ENCODE measurements around the gene VAV1. TPM values are rescaled to one million over a fixed set of nuclear protein-coding genes. Genes with fewer than 3 reads are reported as not detected.

VAV1 gene
- total RNA-seq, 1 experiment from 2014 or later, result 0.83 TPM

DNA sequence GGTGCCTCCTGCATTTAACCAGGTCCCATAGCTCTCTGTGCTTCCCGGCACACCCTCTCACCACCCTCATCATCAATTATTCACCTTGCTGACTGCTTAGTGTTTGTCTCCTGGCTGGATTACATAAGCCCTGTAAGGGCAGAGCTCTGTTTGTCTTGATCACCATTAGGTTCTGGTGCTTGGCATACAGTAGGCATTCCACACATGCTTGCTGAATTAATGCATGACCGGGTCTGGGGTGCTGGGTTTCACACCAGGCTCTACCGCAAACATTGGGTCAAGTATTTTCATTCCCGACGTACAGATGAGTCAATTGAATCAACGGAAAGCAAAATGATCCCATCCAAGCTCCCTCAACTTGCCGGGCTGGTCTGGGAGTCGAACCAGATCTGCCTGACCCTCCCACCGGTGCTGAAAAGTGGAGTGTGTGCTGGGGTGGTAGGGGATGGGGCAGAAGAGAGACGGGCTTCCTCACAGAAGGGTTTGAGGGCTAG lies 28.5 kb downstream of the VAV1 start:
- no peak for DNase-seq (ENCODE audit: low spot score)
- peak; percentile 46 for ATAC-seq
- H3K27ac Mint-ChIP-seq, result peak overlapping the region; percentile 54; the same call in 1 of the 2 replicates
- peaks cover 6% of the 10 kb centered on the region for H3K36me3 Mint-ChIP-seq
- POLR2A ChIA-PET, result interaction anchor here (0.6 to 1.0 kb wide), 2 partner anchors 68 to 266 kb away, joined by 3 to 5 read pairs; no protein-coding TSS in a partner anchor
- H3K9me3 Mint-ChIP-seq, result peaks cover 24% of the 10 kb centered on the region
- H3K27me3 Mint-ChIP-seq (ENCODE audit: low read depth), result no peaks in the 10 kb centered on the region
- H3K4me3 Mint-ChIP-seq, result no peak overlapping the region; the same call in 1 of the 2 replicates
- CTCF ChIA-PET, result interaction anchor here (1.2 to 1.7 kb wide), 3 partner anchors 10 to 63 kb away, joined by 3 to 6 read pairs (median 5); partner anchors contain the start of gene VAV1
- TF ChIP-seq HMGA2 (CRISPR knock-in tag; IDR thresholded peaks at IDR 0.05), result no peak
- no peak for TF ChIP-seq SMAD3 (CRISPR knock-in tag; IDR thresholded peaks at IDR 0.05; ENCODE audit: borderline replicate concordance)
- TF ChIP-seq MXD4 (CRISPR knock-in tag; IDR thresholded peaks at IDR 0.05; ENCODE audit: borderline replicate concordance), result no peak
- no peak for TF ChIP-seq FOXJ3 (CRISPR knock-in tag; IDR thresholded peaks at IDR 0.05; ENCODE audit: borderline replicate concordance)
- TF ChIP-seq, protein P1, sequence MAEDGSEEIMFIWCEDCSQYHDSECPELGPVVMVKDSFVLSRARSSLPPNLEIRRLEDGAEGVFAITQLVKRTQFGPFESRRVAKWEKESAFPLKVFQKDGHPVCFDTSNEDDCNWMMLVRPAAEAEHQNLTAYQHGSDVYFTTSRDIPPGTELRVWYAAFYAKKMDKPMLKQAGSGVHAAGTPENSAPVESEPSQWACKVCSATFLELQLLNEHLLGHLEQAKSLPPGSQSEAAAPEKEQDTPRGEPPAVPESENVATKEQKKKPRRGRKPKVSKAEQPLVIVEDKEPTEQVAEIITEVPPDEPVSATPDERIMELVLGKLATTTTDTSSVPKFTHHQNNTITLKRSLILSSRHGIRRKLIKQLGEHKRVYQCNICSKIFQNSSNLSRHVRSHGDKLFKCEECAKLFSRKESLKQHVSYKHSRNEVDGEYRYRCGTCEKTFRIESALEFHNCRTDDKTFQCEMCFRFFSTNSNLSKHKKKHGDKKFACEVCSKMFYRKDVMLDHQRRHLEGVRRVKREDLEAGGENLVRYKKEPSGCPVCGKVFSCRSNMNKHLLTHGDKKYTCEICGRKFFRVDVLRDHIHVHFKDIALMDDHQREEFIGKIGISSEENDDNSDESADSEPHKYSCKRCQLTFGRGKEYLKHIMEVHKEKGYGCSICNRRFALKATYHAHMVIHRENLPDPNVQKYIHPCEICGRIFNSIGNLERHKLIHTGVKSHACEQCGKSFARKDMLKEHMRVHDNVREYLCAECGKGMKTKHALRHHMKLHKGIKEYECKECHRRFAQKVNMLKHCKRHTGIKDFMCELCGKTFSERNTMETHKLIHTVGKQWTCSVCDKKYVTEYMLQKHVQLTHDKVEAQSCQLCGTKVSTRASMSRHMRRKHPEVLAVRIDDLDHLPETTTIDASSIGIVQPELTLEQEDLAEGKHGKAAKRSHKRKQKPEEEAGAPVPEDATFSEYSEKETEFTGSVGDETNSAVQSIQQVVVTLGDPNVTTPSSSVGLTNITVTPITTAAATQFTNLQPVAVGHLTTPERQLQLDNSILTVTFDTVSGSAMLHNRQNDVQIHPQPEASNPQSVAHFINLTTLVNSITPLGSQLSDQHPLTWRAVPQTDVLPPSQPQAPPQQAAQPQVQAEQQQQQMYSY (CRISPR knock-in tag; IDR thresholded peaks at IDR 0.05), result no peak
- no peak for TF ChIP-seq ZNF121 (CRISPR knock-in tag; IDR thresholded peaks at IDR 0.05)
- TF ChIP-seq SMAD4 (CRISPR knock-in tag; IDR thresholded peaks at IDR 0.05), result no peak
- TF ChIP-seq TCF7 (CRISPR knock-in tag; IDR thresholded peaks at IDR 0.05; ENCODE audit: low read depth), result no peak
- peaks cover 17% of the 10 kb centered on the region for H3K4me1 Mint-ChIP-seq

DNA sequence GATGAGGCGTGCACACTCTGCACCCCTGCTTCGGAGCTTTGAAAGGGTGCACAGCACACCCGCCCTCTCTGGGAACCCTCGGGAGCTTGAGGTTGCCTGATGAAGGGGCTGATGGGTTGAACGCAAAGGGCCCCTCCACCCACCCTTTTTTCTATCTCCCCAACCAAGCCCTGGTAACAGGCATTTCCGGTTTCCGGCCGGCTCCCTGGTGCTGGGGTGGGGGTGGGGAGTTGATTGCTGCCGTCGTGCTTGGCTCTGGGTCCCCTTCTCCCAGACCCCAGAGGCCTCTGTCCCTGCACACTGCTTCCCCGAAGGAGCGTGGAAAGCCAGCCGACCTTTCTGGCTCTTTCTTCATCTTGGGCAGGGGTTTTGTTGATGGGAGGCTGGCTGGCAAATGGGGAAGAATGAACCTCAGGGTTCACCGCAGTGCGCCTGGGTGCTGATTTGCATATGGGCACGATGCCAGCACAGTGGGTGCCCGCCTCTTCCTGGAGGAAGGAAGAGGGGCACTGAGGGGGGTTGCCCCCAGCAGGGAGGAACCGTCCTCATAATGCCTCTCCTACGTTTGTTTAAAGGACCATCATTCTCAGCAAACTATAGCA lies 29.1 kb downstream of the VAV1 start:
- peak; percentile 64 for ATAC-seq
- CTCF ChIA-PET, result interaction anchor here (1.6 to 1.7 kb wide), 2 partner anchors 29 to 62 kb away, joined by 5 to 6 read pairs; partner anchors contain the start of gene VAV1
- DNase-seq (ENCODE audit: low spot score), result peak; percentile 12
- peaks cover 17% of the 10 kb centered on the region for H3K4me1 Mint-ChIP-seq
- H3K9me3 Mint-ChIP-seq, result peaks cover 24% of the 10 kb centered on the region
- H3K27ac Mint-ChIP-seq, result peak overlapping the region; percentile 91; the same call in 1 of the 2 replicates
- POLR2A ChIA-PET, result interaction anchor here (0.6 to 1.0 kb wide), 2 partner anchors 69 to 267 kb away, joined by 3 to 5 read pairs; no protein-coding TSS in a partner anchor
- peaks cover 9% of the 10 kb centered on the region for H3K36me3 Mint-ChIP-seq
- TF ChIP-seq HMGA2 (CRISPR knock-in tag; IDR thresholded peaks at IDR 0.05) (no peak), OVOL2 (CRISPR knock-in tag; IDR thresholded peaks at IDR 0.05; ENCODE audit: borderline replicate concordance) (no peak), FOXK1 (CRISPR knock-in tag; IDR thresholded peaks at IDR 0.05) (no peak), ZNF219 (CRISPR knock-in tag; IDR thresholded peaks at IDR 0.05; ENCODE audit: borderline replicate concordance) (no peak), NR2C2 (CRISPR knock-in tag; IDR thresholded peaks at IDR 0.05) (no peak), CREM (CRISPR knock-in tag; IDR thresholded peaks at IDR 0.05) (no peak), TP53 (CRISPR knock-in tag; IDR thresholded peaks at IDR 0.05) (no peak), ZNF671 (CRISPR knock-in tag; IDR thresholded peaks at IDR 0.05) (no peak), SMAD3 (CRISPR knock-in tag; IDR thresholded peaks at IDR 0.05; ENCODE audit: borderline replicate concordance) (no peak), NFATC4 (CRISPR knock-in tag; IDR thresholded peaks at IDR 0.05) (no peak), ESRRA (CRISPR knock-in tag; IDR thresholded peaks at IDR 0.05; ENCODE audit: borderline replicate concordance) (no peak), TCF7 (CRISPR knock-in tag; IDR thresholded peaks at IDR 0.05; ENCODE audit: low read depth) (no peak), MYBL2 (CRISPR knock-in tag; IDR thresholded peaks at IDR 0.05) (no peak)
- TF ChIP-seq, protein P2, sequence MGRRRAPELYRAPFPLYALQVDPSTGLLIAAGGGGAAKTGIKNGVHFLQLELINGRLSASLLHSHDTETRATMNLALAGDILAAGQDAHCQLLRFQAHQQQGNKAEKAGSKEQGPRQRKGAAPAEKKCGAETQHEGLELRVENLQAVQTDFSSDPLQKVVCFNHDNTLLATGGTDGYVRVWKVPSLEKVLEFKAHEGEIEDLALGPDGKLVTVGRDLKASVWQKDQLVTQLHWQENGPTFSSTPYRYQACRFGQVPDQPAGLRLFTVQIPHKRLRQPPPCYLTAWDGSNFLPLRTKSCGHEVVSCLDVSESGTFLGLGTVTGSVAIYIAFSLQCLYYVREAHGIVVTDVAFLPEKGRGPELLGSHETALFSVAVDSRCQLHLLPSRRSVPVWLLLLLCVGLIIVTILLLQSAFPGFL (CRISPR knock-in tag; IDR thresholded peaks at IDR 0.05; ENCODE audit: borderline replicate concordance), result no peak
- TF ChIP-seq, protein P3, sequence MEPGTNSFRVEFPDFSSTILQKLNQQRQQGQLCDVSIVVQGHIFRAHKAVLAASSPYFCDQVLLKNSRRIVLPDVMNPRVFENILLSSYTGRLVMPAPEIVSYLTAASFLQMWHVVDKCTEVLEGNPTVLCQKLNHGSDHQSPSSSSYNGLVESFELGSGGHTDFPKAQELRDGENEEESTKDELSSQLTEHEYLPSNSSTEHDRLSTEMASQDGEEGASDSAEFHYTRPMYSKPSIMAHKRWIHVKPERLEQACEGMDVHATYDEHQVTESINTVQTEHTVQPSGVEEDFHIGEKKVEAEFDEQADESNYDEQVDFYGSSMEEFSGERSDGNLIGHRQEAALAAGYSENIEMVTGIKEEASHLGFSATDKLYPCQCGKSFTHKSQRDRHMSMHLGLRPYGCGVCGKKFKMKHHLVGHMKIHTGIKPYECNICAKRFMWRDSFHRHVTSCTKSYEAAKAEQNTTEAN (CRISPR knock-in tag; IDR thresholded peaks at IDR 0.05), result no peak
- TF ChIP-seq, protein P4, sequence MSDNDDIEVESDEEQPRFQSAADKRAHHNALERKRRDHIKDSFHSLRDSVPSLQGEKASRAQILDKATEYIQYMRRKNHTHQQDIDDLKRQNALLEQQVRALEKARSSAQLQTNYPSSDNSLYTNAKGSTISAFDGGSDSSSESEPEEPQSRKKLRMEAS (CRISPR knock-in tag; IDR thresholded peaks at IDR 0.05), result no peak
- TF ChIP-seq, protein P5, sequence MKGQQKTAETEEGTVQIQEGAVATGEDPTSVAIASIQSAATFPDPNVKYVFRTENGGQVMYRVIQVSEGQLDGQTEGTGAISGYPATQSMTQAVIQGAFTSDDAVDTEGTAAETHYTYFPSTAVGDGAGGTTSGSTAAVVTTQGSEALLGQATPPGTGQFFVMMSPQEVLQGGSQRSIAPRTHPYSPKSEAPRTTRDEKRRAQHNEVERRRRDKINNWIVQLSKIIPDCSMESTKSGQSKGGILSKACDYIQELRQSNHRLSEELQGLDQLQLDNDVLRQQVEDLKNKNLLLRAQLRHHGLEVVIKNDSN (CRISPR knock-in tag; IDR thresholded peaks at IDR 0.05), result no peak
- no peaks in the 10 kb centered on the region for H3K27me3 Mint-ChIP-seq (ENCODE audit: low read depth)
- no peak overlapping the region for H3K4me3 Mint-ChIP-seq
